ENCODE data around the gene KIRREL1.

KIRREL1 gene

DNA sequence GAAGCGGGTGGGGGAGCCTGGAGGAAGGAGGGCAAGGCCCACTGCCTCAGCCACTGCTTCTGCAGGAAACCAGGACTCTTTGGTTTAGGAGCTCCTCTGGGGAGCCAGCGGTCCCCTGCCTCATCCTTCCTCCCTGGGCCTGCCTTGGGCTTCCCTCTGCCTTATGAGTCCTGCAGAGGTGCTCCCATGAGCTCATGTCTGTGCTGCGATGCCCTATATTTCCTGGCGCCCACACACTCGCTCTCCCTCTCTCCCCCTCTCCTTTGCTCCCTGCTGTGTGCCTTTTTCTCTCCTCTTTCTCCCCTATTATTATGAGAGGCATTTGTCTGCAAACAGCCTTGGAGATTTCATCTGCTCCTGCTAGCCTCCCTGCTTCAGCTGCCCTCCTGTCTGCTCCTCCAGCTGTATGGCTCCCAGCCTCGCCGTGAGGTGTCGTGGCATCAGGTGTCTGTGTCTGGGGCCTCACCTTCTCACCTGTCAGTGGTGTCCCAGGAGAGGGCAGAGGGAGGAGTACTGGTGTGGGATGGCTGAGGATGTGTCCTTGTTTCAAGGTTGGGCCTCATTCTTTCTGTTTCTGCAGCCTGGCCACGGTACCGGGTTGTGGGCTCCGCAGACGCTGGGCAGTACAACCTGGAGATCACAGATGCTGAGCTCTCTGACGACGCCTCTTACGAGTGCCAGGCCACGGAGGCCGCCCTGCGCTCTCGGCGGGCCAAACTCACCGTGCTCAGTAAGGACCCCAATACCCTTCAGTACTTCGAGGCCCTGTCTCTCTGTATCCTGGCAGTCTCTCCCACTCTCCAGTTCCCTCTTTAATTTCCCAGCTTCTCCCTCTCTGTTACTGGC lies 84.2 kb downstream of the KIRREL1 start:
- no peak for DNase-seq

- no peak for DNase-seq
Measured at GRCh38 chr1:158078569-158079080, 85.2 kb downstream of the KIRREL1 start.

DNA sequence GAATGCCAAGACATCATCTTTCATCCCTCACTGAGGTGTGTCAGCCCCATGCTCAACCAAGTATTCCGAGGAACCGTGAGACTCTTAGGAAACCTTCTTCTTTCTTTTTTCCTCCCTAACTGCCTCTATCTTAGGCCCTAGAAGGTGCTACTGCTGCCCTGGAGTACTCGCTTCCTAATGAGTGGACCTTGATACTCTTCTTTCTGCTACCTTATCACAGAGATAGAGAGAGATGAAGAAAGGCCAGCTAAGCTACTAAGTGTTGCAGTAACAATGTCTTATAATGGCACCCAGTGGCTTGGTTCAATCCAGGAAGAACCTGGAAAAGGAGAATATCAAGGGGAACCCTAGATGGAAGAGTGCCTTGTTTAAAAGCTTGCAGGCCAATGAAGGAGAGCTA lies 86.6 kb downstream of the KIRREL1 start:
- DNase-seq: no peak

- no peak for DNase-seq
Measured at GRCh38 chr1:158084336-158084735, 90.9 kb downstream of the KIRREL1 start.

- DNase-seq: no peak
Measured at GRCh38 chr1:158084747-158085146, 91.3 kb downstream of the KIRREL1 start.

DNA sequence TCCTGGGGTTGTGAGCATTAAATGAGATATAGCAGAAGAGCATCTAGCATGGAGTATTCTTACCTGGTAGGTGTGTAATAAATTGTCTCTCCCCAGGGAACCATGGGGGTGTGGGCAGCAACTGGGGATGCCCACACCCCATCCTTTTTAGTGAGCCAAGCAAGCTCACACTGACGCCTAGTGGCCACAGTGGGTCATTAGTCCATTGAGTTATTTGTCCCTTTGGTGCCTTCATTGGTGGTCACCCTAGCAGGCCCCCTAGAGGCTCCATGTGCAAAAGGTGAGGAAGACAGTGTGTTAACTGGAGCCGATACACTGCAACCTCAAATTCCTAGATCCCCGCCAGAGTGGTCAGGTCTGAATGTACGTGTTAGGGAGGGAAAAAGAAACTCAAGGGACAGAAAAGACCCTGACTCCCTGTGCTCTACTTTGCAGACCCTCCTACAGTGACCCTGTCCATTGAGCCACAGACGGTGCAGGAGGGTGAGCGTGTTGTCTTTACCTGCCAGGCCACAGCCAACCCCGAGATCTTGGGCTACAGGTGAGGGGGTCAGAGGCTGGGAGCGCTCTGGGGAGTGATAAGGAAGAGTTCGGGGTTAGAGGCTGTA lies 94.0 kb downstream of the KIRREL1 start:
- no peak for DNase-seq

- no peak for DNase-seq
Measured at GRCh38 chr1:158089476-158089875, 96.0 kb downstream of the KIRREL1 start.

DNA sequence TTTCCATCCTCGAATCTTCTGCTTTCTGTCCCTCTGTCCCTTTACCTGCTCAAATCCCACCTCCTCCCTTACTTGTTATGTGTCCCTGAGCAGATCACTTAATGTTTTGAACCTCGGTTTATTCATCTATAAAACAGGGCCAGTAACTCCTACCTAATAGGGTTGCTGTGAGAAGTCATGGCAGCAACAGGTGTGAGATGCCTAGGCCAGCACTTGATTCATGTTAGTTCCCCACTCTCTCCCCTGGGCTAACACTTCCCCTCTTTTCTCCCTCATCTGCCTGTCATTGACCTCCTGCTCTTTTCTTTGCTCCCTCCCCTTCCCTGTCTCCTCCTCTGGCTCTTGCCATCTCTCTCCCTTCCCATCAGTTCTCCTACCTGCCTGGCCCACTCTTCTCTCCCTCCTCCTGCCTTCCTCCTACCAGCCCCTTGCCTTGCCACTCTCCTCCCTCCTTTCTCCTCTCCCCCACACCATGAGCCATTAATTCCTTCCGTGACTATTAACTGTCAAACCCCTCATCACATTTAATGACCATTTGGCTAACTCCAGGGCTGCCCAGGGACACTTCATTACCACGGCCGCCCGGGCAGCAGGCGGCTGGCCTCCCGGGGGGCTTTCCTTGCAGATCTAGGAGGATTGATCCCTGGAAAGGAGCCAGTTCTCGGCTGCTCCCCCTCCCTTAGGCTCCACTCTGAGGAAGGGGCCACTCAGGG lies 96.6 kb downstream of the KIRREL1 start:
- DNase-seq: no peak

GRCh38 chr1:158093376-158093775 lies 99.9 kb downstream of the KIRREL1 start:
- DNase-seq: no peak

GRCh38 chr1:158094571-158094970 lies 101.1 kb downstream of the KIRREL1 start:
- DNase-seq: no peak

DNA sequence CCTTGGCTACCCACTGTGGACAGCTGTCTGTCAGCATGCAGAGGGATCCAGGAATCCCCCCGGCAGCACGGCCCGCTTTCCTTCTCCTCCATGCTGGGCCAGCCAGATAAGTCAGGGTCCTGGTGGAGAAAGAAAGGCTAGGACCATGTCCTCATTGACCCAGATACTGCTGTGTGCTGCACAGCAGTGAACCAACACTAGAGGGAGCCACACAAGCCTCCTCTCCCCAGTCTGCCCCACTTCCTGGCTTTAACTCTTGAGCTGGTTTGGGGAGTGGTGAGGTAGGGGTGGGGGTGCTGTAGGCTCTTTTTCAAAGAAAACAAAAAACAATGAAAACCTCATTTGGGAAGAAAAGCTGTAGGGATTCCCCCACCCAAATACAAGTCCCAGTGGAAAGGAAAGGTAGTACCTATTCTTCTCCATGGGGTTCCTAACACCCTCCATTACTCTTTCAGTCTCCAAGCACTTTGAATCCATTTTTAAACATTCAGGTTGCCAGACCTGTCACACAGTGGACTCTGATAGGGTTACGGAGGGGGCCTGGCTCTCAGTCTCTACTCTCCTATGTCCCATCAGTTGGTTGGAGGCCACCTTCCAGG lies 102.4 kb downstream of the KIRREL1 start:
- DNase-seq: no peak

- no peak for DNase-seq
Measured at GRCh38 chr1:158098256-158098655, 104.8 kb downstream of the KIRREL1 start.

GRCh38 chr1:158099185-158099584 lies 105.7 kb downstream of the KIRREL1 start:
- DNase-seq: no peak

GRCh38 chr1:158100498-158100897 lies 107.1 kb downstream of the KIRREL1 start:
- DNase-seq: no peak

- no peak for DNase-seq
Measured at GRCh38 chr1:158101455-158101854, 108.0 kb downstream of the KIRREL1 start.

GRCh38 chr1:158101927-158102326 lies 108.5 kb downstream of the KIRREL1 start:
- no peak for DNase-seq

DNA sequence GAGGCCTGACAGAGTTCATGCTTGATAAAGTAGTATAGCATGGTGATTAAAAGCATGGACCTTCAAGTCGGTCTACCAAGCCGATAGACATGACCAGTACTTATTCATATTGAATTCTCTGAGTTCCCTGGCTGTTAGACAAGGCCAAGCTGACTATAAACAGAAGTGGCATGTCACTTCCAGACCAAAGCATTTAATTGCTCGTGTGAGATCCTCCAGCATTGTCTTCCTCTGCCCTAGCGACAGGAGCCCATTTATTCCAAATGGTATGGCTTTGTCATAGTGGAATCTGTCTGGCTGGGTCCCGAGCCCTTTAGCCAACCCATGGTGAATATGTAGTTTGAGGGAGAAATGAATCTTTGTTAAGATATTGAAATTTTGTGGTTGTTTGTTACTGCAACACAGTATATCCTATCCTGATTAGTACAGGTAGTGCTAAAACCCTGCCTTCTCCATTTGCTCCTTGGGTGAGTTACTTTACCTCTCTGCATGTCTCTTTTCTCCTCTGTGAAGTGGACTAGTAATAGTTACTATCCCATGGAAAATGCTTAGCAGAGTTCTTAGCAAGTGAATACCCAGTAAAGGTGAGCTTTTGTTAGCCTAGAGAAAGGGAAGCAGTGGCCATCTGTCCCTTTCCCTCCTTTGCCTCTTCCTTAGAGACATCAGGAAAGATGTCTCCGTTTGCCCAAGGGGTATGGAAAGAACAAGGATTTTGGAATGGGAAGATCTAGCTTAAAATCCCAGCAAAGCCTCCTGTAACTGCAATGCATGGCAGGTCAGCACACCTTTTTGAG lies 109.6 kb downstream of the KIRREL1 start:
- no peak for DNase-seq

DNA sequence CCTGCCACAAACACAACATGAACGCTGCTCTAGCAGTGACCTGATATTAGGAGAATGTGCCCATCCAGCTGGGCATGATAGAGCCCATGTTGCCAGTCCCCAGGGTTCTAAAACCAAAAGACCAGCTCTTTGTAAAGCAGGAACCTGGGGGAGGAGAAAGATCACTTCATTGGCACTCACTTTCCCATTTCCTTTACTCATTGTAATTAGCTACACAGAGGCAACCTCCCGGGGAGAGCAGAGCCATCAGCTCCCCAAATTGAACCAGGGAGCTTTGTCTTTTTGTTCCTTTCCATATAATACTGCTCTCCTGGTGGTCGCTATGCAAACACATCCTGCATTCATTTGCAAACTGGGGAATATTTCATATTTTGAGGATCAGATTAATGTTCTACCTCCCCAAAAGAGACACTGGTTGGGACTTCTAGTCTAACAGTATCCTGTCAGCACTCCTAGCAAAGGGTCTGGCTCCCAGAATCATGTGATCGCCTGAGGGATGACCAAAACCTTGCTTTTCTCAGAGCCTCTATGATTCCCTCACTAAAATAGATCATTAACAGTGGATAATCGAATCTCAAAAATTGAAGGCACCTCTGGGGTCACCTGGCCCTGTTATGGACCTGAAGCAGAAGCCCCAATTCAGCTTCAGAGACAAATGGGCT lies 110.5 kb downstream of the KIRREL1 start:
- DNase-seq: no peak

DNA sequence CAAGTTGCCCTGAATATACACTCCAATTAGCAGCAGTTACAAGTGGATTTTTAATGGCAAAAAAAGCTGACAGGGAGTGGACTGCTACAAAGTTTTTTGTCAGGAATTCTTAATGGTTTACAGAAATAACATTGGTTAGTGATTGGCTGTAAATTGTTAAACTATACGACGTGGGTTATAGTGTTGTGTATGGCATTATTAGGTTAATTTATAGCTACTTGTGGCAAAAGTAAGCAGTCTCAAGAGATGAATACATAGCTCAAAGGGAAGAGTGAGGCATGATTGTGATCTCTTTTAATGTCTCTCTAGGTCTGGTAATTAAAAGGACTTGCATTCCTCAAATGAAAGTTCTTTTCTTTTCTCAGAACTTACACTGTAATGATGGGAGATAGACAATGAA lies 111.4 kb downstream of the KIRREL1 start:
- no peak for DNase-seq

DNA sequence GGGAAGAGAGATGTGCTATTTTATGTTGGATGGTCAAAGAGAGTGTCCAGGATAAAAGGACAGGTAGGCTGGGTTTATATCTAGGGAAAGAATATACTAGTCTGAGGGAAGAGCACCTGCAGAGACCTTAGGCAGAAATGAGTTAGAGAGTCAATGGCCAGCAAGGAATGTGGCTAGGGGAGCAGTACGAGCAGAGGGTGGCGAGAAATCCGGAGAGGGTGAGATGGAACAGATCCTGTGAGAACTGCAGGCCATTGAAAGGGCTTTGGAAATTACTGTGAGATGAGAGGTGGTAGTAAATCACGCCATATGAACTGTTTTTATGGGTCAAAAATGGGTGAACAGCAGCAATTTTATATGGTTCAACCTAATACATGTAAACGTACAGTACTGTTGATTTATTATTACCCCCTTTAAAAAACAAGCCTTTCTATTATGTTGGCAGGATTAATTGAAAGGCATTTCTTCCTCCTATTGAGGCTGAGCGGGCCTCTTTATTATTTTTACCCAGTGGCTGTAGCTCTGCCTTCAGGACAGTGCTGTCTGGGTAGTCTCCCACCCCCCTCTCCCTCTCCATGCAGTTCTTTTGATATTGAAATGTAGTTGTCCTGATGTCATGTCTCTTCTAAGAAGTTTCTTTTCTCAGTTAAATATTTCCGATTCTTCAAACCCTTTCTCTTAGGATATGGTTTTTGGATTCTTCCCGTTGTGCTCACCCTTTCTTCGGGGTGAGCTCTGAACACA lies 112.1 kb downstream of the KIRREL1 start:
- DNase-seq: no peak

DNA sequence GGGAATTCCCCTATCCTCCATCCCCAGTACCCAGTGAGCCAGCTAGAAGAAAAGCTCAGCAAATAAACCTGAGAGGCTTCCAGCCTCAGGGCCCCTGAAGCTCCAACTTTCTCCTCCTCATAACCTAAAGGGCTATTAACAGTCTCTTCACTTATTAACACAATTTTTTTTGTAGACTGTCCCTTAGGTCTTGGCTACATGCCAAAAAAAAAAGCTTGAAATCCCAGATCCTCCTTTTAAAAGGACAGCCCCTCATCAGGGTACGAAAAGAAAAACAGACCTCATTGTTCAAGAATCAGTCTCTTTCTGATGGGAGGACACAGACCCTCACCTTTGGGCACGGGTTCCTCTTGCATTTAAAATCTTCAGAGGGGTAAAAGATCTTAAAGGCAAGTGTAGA lies 114.5 kb downstream of the KIRREL1 start:
- DNase-seq: no peak

Measured in NCI-H774 (cell line).